ENCODE results near the gene SCAF11.
A peak's percentile ranks its signal among the peaks of the same experiment; 100 is the strongest.
"Not testable (repeated sequence)": the region's sequence is repeated elsewhere in the genome, so short reads cannot be mapped to it uniquely, and the experiment has no call there.

Gene SCAF11

GRCh38 chr12:46005823-46006222 lies 15.4 kb upstream of the SCAF11 start:
- TF ChIP-seq CTCF (conservative IDR thresholded peaks at IDR 0.05; ENCODE audit: low read depth, low read length): no peak
- DNase-seq (ENCODE audit: low read depth): no peak
- no peak overlapping the region for H3K4me3 ChIP-seq (ENCODE audit: low read depth, low read length)

- peak; percentile 44 for TF ChIP-seq CTCF (conservative IDR thresholded peaks at IDR 0.05; ENCODE audit: low read depth, low read length)
- no peak overlapping the region for H3K4me3 ChIP-seq (ENCODE audit: low read depth, low read length)
- DNase-seq (ENCODE audit: low read depth): peak; percentile 50
Observed at GRCh38 chr12:46005151-46005797, 14.9 kb upstream of the SCAF11 start.

GRCh38 chr12:46004715-46005114 lies 14.3 kb upstream of the SCAF11 start:
- H3K4me3 ChIP-seq (ENCODE audit: low read depth, low read length): no peak overlapping the region
- DNase-seq (ENCODE audit: low read depth): no peak
- TF ChIP-seq CTCF (conservative IDR thresholded peaks at IDR 0.05; ENCODE audit: low read depth, low read length): no peak

- not testable (repeated sequence) for DNase-seq (ENCODE audit: low read depth); H3K4me3 ChIP-seq (ENCODE audit: low read depth, low read length)
Observed at GRCh38 chr12:46000076-46000475, 9.7 kb upstream of the SCAF11 start.

- no peak overlapping the region for H3K4me3 ChIP-seq (ENCODE audit: low read depth, low read length)
- no peak for DNase-seq (ENCODE audit: low read depth)
- no peak for TF ChIP-seq CTCF (conservative IDR thresholded peaks at IDR 0.05; ENCODE audit: low read depth, low read length)
Observed at GRCh38 chr12:45994736-45995135, 4.4 kb upstream of the SCAF11 start.

- DNase-seq (ENCODE audit: low read depth): peak; percentile 38
- peak; percentile 8 for TF ChIP-seq CTCF (conservative IDR thresholded peaks at IDR 0.05; ENCODE audit: low read depth, low read length)
- H3K4me3 ChIP-seq (ENCODE audit: low read depth, low read length): peak overlapping the region; percentile 82
Observed at GRCh38 chr12:45991284-45992249, 1.2 kb upstream of the SCAF11 start.

GRCh38 chr12:45989721-45990467 lies 480 bp downstream of the SCAF11 start:
- peak overlapping the region; percentile 97 for H3K4me3 ChIP-seq (ENCODE audit: low read depth, low read length)
- TF ChIP-seq CTCF (conservative IDR thresholded peaks at IDR 0.05; ENCODE audit: low read depth, low read length): no peak

More at GRCh38 chr12:45989721-45990467, 480 bp downstream of the SCAF11 start:
- peak; percentile 59 for DNase-seq (ENCODE audit: low read depth)

Measured in choroid plexus epithelial cell (primary cell).